Activated CD8-positive, alpha-beta memory T cell treated with anti-CD3 and anti-CD28 coated beads for 36 hours (primary cell): ENCODE measurements around the gene AMHR2. TPM values are rescaled to one million over a fixed set of nuclear protein-coding genes. Genes with fewer than 3 reads are reported as not detected.
"Not testable (repeated sequence)": the region's sequence is repeated elsewhere in the genome, so short reads cannot be mapped to it uniquely, and the experiment has no call there.

Experiments
- CTCF ChIA-PET: fragments of 350-600 bp; sonication (Branson Sonifier 250); formaldehyde crosslinking; loops from one replicate; lab custom pipeline; 2021; ENCODE audit warnings: antibody characterized with exemption; lab: Charles Lee
- POLR2A ChIA-PET: fragments of 350-600 bp; sonication (Branson Sonifier 250); formaldehyde crosslinking; loops from one replicate; lab custom pipeline; 2021; ENCODE audit warnings: antibody characterized with exemption; lab: Charles Lee
- total RNA-seq, 2 experiments: library from RNA; stranded (reverse); gene quantifications; one replicate each; pipeline ENCODE4 v1.2.3, GENCODE V29; 2021

Gene AMHR2
- total RNA-seq, 2 experiments from 2014 or later: not detected

GRCh38 chr12:53435326-53435725 lies 11.7 kb downstream of the AMHR2 start:
- POLR2A ChIA-PET: interaction anchor here (0.7 kb wide), 1 partner anchor 18 kb away, joined by 3 read pairs; no protein-coding TSS in a partner anchor
- CTCF ChIA-PET: not testable (repeated sequence)

- CTCF ChIA-PET: interaction anchor here (2.5 kb wide), 1 partner anchor 87 kb away, joined by 8 read pairs; no protein-coding TSS in a partner anchor
- POLR2A ChIA-PET: interaction anchor here (0.7 kb wide), 2 partner anchors 18 to 116 kb away, joined by 3 to 4 read pairs; no protein-coding TSS in a partner anchor
Measured at GRCh38 chr12:53439582-53439981, 15.9 kb downstream of the AMHR2 start.

- CTCF ChIA-PET: interaction anchor here (0.7 to 2.5 kb wide), 7 partner anchors 10 to 220 kb away, joined by 3 to 8 read pairs (median 6); no protein-coding TSS in a partner anchor
- POLR2A ChIA-PET: interaction anchor here (0.6 to 1.1 kb wide), 2 partner anchors 13 to 97 kb away, joined by 4 to 5 read pairs; no protein-coding TSS in a partner anchor
Measured at GRCh38 chr12:53441040-53441833, 17.6 kb downstream of the AMHR2 start, which contains the start of gene PRR13. Gene PRR13, plus strand, starts transcription at chr12:53441734. Its CDS starts 981 bp downstream, at chr12:53442715.

- CTCF ChIA-PET: no interaction called here
- POLR2A ChIA-PET: interaction anchor here (0.7 kb wide), 1 partner anchor 30 kb away, joined by 7 read pairs; no protein-coding TSS in a partner anchor
Measured at GRCh38 chr12:53443955-53444354, 20.3 kb downstream of the AMHR2 start.

GRCh38 chr12:53444593-53445325 lies 21.1 kb downstream of the AMHR2 start:
- ChIA-PET CTCF (interaction anchor here (0.7 kb wide), 1 partner anchor 14 kb away, joined by 3 read pairs; no protein-coding TSS in a partner anchor), POLR2A (interaction anchor here (0.7 kb wide), 1 partner anchor 30 kb away, joined by 7 read pairs; no protein-coding TSS in a partner anchor)

GRCh38 chr12:53450936-53451335 lies 27.3 kb downstream of the AMHR2 start:
- POLR2A ChIA-PET: interaction anchor here (0.6 kb wide), 2 partner anchors 8 to 43 kb away, joined by 3 read pairs; no protein-coding TSS in a partner anchor
- CTCF ChIA-PET: interaction anchor here (0.6 to 2.0 kb wide), 4 partner anchors 26 to 128 kb away, joined by 3 to 5 read pairs (median 4); no protein-coding TSS in a partner anchor

GRCh38 chr12:53451661-53452158 lies 28.1 kb downstream of the AMHR2 start, which contains the start of gene PCBP2:
Gene PCBP2, plus strand, starts transcription at chr12:53452102. Its CDS starts 2,699 bp downstream, at chr12:53454801.
- POLR2A ChIA-PET: no interaction called here
- CTCF ChIA-PET: interaction anchor here (0.6 to 2.0 kb wide), 4 partner anchors 25 to 127 kb away, joined by 3 to 5 read pairs (median 4); no protein-coding TSS in a partner anchor

GRCh38 chr12:53452159-53453077 lies 28.8 kb downstream of the AMHR2 start:
- ChIA-PET CTCF (interaction anchor here (0.8 to 1.0 kb wide), 2 partner anchors 17 to 22 kb away, joined by 3 read pairs; no protein-coding TSS in a partner anchor), POLR2A (interaction anchor here (0.6 kb wide), 2 partner anchors 17 to 286 kb away, joined by 3 read pairs; no protein-coding TSS in a partner anchor)

GRCh38 chr12:53453953-53454640 lies 30.4 kb downstream of the AMHR2 start:
- ChIA-PET POLR2A (interaction anchor here (0.9 to 3.0 kb wide), 3 partner anchors 20 to 47 kb away, joined by 3 to 13 read pairs (median 3); partner anchors contain the start of gene TARBP2), CTCF (interaction anchor here (2.4 kb wide), 1 partner anchor 55 kb away, joined by 8 read pairs; no protein-coding TSS in a partner anchor)

GRCh38 chr12:53454707-53455106 lies 31.1 kb downstream of the AMHR2 start:
- ChIA-PET POLR2A (interaction anchor here (0.6 to 3.0 kb wide), 5 partner anchors 20 to 122 kb away, joined by 3 to 13 read pairs (median 3); partner anchors contain the start of gene TARBP2), CTCF (interaction anchor here (2.4 kb wide), 1 partner anchor 54 kb away, joined by 8 read pairs; no protein-coding TSS in a partner anchor)

GRCh38 chr12:53456654-53457366 lies 33.2 kb downstream of the AMHR2 start:
- ChIA-PET CTCF (no interaction called here), POLR2A (no interaction called here)

- POLR2A ChIA-PET: interaction anchor here (1.4 kb wide), 1 partner anchor 23 kb away, joined by 3 read pairs; no protein-coding TSS in a partner anchor
- CTCF ChIA-PET: interaction anchor here (0.6 kb wide), 1 partner anchor 14 kb away, joined by 3 read pairs; no protein-coding TSS in a partner anchor
Measured at GRCh38 chr12:53459097-53459496, 35.4 kb downstream of the AMHR2 start.

GRCh38 chr12:53461059-53461458 lies 37.4 kb downstream of the AMHR2 start:
- CTCF ChIA-PET: interaction anchor here (1.1 kb wide), 1 partner anchor 16 kb away, joined by 3 read pairs; no protein-coding TSS in a partner anchor
- POLR2A ChIA-PET: interaction anchor here (0.7 kb wide), 1 partner anchor 14 kb away, joined by 3 read pairs; no protein-coding TSS in a partner anchor

- ChIA-PET CTCF (interaction anchor here (1.1 kb wide), 1 partner anchor 15 kb away, joined by 3 read pairs; no protein-coding TSS in a partner anchor), POLR2A (interaction anchor here (0.7 kb wide), 1 partner anchor 13 kb away, joined by 3 read pairs; no protein-coding TSS in a partner anchor)
Measured at GRCh38 chr12:53461591-53461990, 37.9 kb downstream of the AMHR2 start.

GRCh38 chr12:53462935-53463334 lies 39.3 kb downstream of the AMHR2 start:
- CTCF ChIA-PET: no interaction called here
- POLR2A ChIA-PET: no interaction called here
